ENCODE measurements around the gene ADAT2. TPM values are rescaled to one million over a fixed set of nuclear protein-coding genes. Genes with fewer than 3 reads are reported as not detected.

ADAT2 gene
- total and polyA plus RNA-seq, 2 of the 13 experiments (the other 11 are each of a cell fraction or from before 2014, with no cell fraction given): 10.5 to 18.3 TPM

GRCh38 chr6:143432588-143432987 is 17.9 kb downstream of the ADAT2 start (continued):
- no peak for TF ChIP-seq ARHGAP35 (CRISPR knock-in tag; IDR thresholded peaks at IDR 0.05; ENCODE audit: borderline replicate concordance)
- no peak for TF ChIP-seq LCORL (IDR thresholded peaks at IDR 0.05)
- peak; percentile 58 for TF ChIP-seq LCORL (CRISPR knock-in tag; IDR thresholded peaks at IDR 0.05)
- TF ChIP-seq ETV5 (CRISPR knock-in tag; IDR thresholded peaks at IDR 0.05; ENCODE audit: borderline replicate concordance): no peak; the same call in 1 of the 2 replicates
- no peak for TF ChIP-seq KLF15 (CRISPR knock-in tag; IDR thresholded peaks at IDR 0.05; ENCODE audit: borderline replicate concordance)
- TF ChIP-seq, protein P1, sequence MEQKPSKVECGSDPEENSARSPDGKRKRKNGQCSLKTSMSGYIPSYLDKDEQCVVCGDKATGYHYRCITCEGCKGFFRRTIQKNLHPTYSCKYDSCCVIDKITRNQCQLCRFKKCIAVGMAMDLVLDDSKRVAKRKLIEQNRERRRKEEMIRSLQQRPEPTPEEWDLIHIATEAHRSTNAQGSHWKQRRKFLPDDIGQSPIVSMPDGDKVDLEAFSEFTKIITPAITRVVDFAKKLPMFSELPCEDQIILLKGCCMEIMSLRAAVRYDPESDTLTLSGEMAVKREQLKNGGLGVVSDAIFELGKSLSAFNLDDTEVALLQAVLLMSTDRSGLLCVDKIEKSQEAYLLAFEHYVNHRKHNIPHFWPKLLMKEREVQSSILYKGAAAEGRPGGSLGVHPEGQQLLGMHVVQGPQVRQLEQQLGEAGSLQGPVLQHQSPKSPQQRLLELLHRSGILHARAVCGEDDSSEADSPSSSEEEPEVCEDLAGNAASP (CRISPR knock-in tag; IDR thresholded peaks at IDR 0.05; ENCODE audit: borderline replicate concordance): no peak
- 0 out of 2 replicates have a peak, but pooled peaks have one; percentile 7 for TF ChIP-seq SMC3 (IDR thresholded peaks at IDR 0.05; ENCODE audit: low read length)
- no peak for TF ChIP-seq ZNF878 (CRISPR knock-in tag; IDR thresholded peaks at IDR 0.05)
- TF ChIP-seq ZNF331 (CRISPR knock-in tag; IDR thresholded peaks at IDR 0.05): peak; percentile 56; the same call in 1 of the 2 replicates
- TF ChIP-seq, protein P2, sequence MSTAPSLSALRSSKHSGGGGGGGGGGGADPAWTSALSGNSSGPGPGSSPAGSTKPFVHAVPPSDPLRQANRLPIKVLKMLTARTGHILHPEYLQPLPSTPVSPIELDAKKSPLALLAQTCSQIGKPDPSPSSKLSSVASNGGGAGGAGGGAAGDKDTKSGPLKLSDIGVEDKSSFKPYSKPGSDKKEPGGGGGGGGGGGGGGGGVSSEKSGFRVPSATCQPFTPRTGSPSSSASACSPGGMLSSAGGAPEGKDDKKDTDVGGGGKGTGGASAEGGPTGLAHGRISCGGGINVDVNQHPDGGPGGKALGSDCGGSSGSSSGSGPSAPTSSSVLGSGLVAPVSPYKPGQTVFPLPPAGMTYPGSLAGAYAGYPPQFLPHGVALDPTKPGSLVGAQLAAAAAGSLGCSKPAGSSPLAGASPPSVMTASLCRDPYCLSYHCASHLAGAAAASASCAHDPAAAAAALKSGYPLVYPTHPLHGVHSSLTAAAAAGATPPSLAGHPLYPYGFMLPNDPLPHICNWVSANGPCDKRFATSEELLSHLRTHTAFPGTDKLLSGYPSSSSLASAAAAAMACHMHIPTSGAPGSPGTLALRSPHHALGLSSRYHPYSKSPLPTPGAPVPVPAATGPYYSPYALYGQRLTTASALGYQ (CRISPR knock-in tag; IDR thresholded peaks at IDR 0.05): peak; percentile 57; the same call in 1 of the 2 replicates
- peak; percentile 28; the same call in 1 of the 2 replicates for TF ChIP-seq REPIN1 (CRISPR knock-in tag; IDR thresholded peaks at IDR 0.05; ENCODE audit: borderline replicate concordance, low read depth)
- TF ChIP-seq ATF1 (CRISPR knock-in tag; IDR thresholded peaks at IDR 0.05): peak; percentile 55
- TF ChIP-seq HOXA5 (CRISPR knock-in tag; IDR thresholded peaks at IDR 0.05): peak; percentile 48; the same call in 1 of the 2 replicates
- TF ChIP-seq, protein P3, sequence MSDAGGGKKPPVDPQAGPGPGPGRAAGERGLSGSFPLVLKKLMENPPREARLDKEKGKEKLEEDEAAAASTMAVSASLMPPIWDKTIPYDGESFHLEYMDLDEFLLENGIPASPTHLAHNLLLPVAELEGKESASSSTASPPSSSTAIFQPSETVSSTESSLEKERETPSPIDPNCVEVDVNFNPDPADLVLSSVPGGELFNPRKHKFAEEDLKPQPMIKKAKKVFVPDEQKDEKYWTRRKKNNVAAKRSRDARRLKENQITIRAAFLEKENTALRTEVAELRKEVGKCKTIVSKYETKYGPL (CRISPR knock-in tag; IDR thresholded peaks at IDR 0.05): no peak
- TF ChIP-seq KMT2B (CRISPR knock-in tag; IDR thresholded peaks at IDR 0.05): peak; percentile 66
- no peak; the same call in 1 of the 2 replicates for TF ChIP-seq DMAP1 (CRISPR knock-in tag; IDR thresholded peaks at IDR 0.05)
- TF ChIP-seq, protein P4, sequence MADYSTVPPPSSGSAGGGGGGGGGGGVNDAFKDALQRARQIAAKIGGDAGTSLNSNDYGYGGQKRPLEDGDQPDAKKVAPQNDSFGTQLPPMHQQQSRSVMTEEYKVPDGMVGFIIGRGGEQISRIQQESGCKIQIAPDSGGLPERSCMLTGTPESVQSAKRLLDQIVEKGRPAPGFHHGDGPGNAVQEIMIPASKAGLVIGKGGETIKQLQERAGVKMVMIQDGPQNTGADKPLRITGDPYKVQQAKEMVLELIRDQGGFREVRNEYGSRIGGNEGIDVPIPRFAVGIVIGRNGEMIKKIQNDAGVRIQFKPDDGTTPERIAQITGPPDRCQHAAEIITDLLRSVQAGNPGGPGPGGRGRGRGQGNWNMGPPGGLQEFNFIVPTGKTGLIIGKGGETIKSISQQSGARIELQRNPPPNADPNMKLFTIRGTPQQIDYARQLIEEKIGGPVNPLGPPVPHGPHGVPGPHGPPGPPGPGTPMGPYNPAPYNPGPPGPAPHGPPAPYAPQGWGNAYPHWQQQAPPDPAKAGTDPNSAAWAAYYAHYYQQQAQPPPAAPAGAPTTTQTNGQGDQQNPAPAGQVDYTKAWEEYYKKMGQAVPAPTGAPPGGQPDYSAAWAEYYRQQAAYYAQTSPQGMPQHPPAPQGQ (CRISPR knock-in tag; IDR thresholded peaks at IDR 0.05; ENCODE audit: borderline replicate concordance): no peak
- no peak for TF ChIP-seq ZBTB3 (CRISPR knock-in tag; IDR thresholded peaks at IDR 0.05; ENCODE audit: borderline replicate concordance, low read depth)
- TF ChIP-seq ZNF468 (CRISPR knock-in tag; IDR thresholded peaks at IDR 0.05): no peak
- TF ChIP-seq ZNF781 (CRISPR knock-in tag; IDR thresholded peaks at IDR 0.05; ENCODE audit: borderline replicate concordance, not compliant biosample characterization): no peak
- no peak for TF ChIP-seq THYN1 (CRISPR knock-in tag; IDR thresholded peaks at IDR 0.05; ENCODE audit: borderline replicate concordance, low read depth)
- TF ChIP-seq CREB1 (IDR thresholded peaks at IDR 0.05): no peak
- 0 out of 2 replicates have a peak, but pooled peaks have one; percentile 54 for TF ChIP-seq CREB1 (CRISPR knock-in tag; IDR thresholded peaks at IDR 0.05)
- peak; percentile 39 for TF ChIP-seq TEAD3 (CRISPR knock-in tag; optimal IDR thresholded peaks at IDR 0.05; ENCODE audit: borderline replicate concordance)
